ENCODE results near the gene MPRIP. TPM values are rescaled to one million over a fixed set of nuclear protein-coding genes. Genes with fewer than 3 reads are reported as not detected.

Gene MPRIP
- total and polyA plus RNA-seq, 12 donors, result 88.5 to 234 (median 175) TPM

DNA sequence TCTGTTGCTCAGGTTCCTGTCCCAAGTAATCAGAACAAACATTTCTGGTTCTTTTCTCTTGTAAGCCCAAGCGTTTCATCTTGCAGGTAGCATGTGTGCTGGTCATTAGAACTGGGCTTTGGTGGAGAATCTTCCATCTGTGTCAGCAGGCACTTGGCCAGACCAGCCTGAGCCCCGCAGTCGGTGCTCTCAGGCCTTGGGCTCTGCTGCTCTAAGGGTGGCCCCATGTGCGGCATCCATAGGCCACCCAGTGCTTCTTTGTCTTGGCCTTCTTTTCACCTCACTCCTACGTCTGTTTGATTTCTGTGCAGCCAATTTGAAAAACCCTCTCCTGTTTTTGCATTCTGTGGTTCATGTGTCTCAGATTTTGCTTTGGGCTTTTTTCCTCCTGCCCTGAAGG, 112.3 kb downstream of the MPRIP start:
- peaks cover 14 to 17% of the 10 kb centered on the region in 2 donors for H3K4me1 ChIP-seq (replicated peaks in 1 of 2)
- intact Hi-C loops (cut with DNase I), result loop anchor here in 1 of 2 donors (10.0 kb wide), 1 partner anchor 150 kb away; no protein-coding TSS in a partner anchor
- no peak overlapping the region for H3K4me3 ChIP-seq
- peaks cover 0 to 83% of the 10 kb centered on the region in 2 donors for H3K36me3 ChIP-seq (replicated peaks in 1 of 2)
- H3K27me3 ChIP-seq, result no peaks in the 10 kb centered on the region
- no peak for TF ChIP-seq POLR2A (IDR thresholded peaks at IDR 0.05)
- TF ChIP-seq, protein P1, sequence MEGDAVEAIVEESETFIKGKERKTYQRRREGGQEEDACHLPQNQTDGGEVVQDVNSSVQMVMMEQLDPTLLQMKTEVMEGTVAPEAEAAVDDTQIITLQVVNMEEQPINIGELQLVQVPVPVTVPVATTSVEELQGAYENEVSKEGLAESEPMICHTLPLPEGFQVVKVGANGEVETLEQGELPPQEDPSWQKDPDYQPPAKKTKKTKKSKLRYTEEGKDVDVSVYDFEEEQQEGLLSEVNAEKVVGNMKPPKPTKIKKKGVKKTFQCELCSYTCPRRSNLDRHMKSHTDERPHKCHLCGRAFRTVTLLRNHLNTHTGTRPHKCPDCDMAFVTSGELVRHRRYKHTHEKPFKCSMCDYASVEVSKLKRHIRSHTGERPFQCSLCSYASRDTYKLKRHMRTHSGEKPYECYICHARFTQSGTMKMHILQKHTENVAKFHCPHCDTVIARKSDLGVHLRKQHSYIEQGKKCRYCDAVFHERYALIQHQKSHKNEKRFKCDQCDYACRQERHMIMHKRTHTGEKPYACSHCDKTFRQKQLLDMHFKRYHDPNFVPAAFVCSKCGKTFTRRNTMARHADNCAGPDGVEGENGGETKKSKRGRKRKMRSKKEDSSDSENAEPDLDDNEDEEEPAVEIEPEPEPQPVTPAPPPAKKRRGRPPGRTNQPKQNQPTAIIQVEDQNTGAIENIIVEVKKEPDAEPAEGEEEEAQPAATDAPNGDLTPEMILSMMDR (IDR thresholded peaks at IDR 0.05), result no peak
- no peak for DNase-seq
- no peak overlapping the region for H3K27ac ChIP-seq
- WGBS, 4 donors, result 78 to 91% (median 87%) methylated on average over 5 of the region's 5 CpGs
- H3K9me3 ChIP-seq (replicated peaks in 1 of 3), result no peaks in the 10 kb centered on the region

DNA sequence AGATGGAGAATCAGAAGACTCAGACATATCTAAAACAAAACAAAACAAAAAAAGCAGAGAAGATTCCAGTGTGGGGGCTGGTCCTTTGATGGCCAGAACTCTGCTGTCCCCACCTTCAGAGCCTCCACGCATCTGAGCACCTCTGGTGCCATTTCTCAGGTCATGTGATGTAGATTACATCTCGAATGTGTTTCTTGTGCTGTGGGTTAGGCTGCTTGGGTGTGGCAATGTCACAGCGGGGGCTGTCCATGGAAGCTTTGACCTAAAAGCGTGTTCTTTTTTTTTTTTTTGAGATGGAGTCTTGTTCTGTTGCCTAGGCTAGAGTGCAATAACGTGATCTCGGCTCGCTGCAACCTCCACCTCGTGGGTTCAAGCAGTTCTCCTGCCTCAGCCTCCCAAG, 112.7 kb downstream of the MPRIP start:
- Histone ChIP-seq H3K36me3 (replicated peaks in 1 of 2) (peaks cover 0 to 85% of the 10 kb centered on the region in 2 donors), H3K9me3 (replicated peaks in 1 of 3) (no peaks in the 10 kb centered on the region), H3K4me1 (replicated peaks in 1 of 2) (peaks cover 14 to 17% of the 10 kb centered on the region in 2 donors), H3K4me3 (no peak overlapping the region), H3K27ac (no peak overlapping the region), H3K27me3 (no peaks in the 10 kb centered on the region)
- no peak for TF ChIP-seq POLR2A (IDR thresholded peaks at IDR 0.05)
- intact Hi-C loops (cut with DNase I), result loop anchor here in 1 of 2 donors (10.0 kb wide), 1 partner anchor 150 kb away; no protein-coding TSS in a partner anchor
- 89 to 94% (median 91%) methylated on average over 8 of the region's 8 CpGs for WGBS, 4 donors
- DNase-seq, result no peak

DNA sequence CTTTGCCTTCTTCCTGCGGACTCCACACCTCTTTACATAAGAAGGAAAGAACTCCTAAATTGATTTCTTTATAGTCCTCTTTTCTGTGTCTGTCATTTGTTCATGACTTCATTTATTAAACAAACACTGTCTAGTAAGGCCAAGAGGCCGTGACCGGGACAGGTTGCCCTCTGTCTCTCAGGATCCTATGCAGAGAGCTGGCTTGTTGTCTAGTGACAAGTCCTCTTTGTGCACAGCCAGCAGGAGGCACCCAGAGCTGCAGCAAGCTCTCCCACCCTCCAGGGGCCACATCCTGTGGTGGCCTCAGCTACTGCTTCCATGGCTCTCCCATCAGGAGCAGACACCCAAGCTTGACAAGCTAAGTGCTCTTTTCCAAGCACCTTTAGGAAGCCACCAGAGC, 113.3 kb downstream of the MPRIP start:
- Histone ChIP-seq H3K27me3 (no peaks in the 10 kb centered on the region), H3K36me3 (replicated peaks in 1 of 2) (peaks cover 0 to 85% of the 10 kb centered on the region in 2 donors), H3K4me1 (replicated peaks in 1 of 2) (peaks cover 14 to 17% of the 10 kb centered on the region in 2 donors), H3K4me3 (no peak overlapping the region), H3K9me3 (replicated peaks in 1 of 3) (no peaks in the 10 kb centered on the region), H3K27ac (no peak overlapping the region)
- intact Hi-C loops (cut with DNase I), result loop anchor here in 1 of 2 donors (10.0 kb wide), 1 partner anchor 151 kb away; no protein-coding TSS in a partner anchor
- no peak for DNase-seq
- TF ChIP-seq, protein P1 (IDR thresholded peaks at IDR 0.05), result no peak
- TF ChIP-seq POLR2A (IDR thresholded peaks at IDR 0.05), result no peak
- 94 to 99% (median 96%) methylated on average over 3 of the region's 3 CpGs for WGBS, 4 donors

DNA sequence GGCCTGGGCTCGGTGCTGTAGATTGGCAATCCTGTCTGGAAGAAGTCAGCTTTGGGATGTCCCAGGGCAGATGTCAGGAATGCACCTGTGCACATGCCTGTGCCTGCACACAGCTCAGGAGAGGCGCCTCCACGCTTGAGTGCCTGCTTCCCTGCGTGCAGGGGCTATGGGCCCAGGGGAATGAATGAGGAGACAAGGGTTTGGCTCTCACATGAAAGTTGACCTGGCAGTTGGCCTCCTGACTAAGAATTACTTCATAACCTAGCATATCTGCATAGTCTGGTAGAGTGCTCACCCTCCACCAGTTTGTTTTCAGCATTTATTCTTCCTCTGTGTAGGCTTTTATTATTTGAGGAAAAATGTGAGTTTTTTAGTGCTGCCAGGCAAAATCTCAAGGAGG, 113.8 kb downstream of the MPRIP start:
- no peak overlapping the region for H3K4me3 ChIP-seq
- H3K36me3 ChIP-seq (replicated peaks in 1 of 2), result peaks cover 0 to 90% of the 10 kb centered on the region in 2 donors
- peaks cover 13 to 17% of the 10 kb centered on the region in 2 donors for H3K4me1 ChIP-seq (replicated peaks in 1 of 2)
- TF ChIP-seq POLR2A (IDR thresholded peaks at IDR 0.05), result no peak
- TF ChIP-seq, protein P1 (IDR thresholded peaks at IDR 0.05), result no peak
- no peaks in the 10 kb centered on the region for H3K9me3 ChIP-seq (replicated peaks in 1 of 3)
- DNase-seq, result no peak
- 33 to 90% (median 81%) methylated on average over 1 to 4 of the region's 4 CpGs for WGBS, 4 donors
- no peaks in the 10 kb centered on the region for H3K27me3 ChIP-seq
- no peak overlapping the region for H3K27ac ChIP-seq
- intact Hi-C loops (cut with DNase I), result loop anchor here in 1 of 2 donors (10.0 kb wide), 1 partner anchor 151 kb away; no protein-coding TSS in a partner anchor

DNA sequence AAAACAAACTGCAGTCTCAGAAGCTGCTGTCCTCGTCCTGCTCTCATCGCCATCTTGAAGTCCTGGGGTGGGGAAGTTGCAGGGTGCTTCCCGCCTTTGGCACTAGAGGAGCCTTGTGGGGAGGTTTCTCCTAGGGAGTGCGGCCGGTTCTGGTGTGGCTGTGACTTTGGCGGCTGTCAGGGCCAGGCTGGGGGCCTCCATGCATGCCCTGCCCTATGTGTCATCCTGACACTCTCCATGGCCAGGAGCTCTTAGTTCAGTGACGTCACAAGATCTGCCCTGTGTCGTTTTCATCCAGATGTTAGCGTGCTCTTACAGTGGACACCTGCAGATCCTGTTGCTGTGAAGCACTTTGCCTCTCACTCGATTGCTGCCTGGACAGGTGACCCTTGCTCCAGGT, 114.3 kb downstream of the MPRIP start:
- no peaks in the 10 kb centered on the region for H3K9me3 ChIP-seq (replicated peaks in 1 of 3)
- peaks cover 0 to 94% of the 10 kb centered on the region in 2 donors for H3K36me3 ChIP-seq (replicated peaks in 1 of 2)
- intact Hi-C loops (cut with DNase I), result loop anchor here in 1 of 2 donors (10.0 kb wide), 1 partner anchor 152 kb away; no protein-coding TSS in a partner anchor
- H3K4me3 ChIP-seq, result no peak overlapping the region
- H3K4me1 ChIP-seq (replicated peaks in 1 of 2), result peaks cover 9 to 13% of the 10 kb centered on the region in 2 donors
- no peak for DNase-seq
- H3K27me3 ChIP-seq, result no peaks in the 10 kb centered on the region
- WGBS, 4 donors, result 70 to 75% (median 73%) methylated on average over 8 to 10 of the region's 10 CpGs
- H3K27ac ChIP-seq, result no peak overlapping the region
- TF ChIP-seq, protein P1 (IDR thresholded peaks at IDR 0.05), result no peak
- no peak for TF ChIP-seq POLR2A (IDR thresholded peaks at IDR 0.05)
